Measurements from ENCODE around the gene CLDN25.

The CLDN25 gene

GRCh38 chr11:113752932-113753331 is 26.7 kb upstream of the CLDN25 start:
- no peak for TF ChIP-seq SIN3A (IDR thresholded peaks at IDR 0.05; ENCODE audit: borderline replicate concordance, insufficient read depth, low read length)
- no peak for TF ChIP-seq REST (IDR thresholded peaks at IDR 0.05; ENCODE audit: insufficient read depth in 1 of 2, low read depth in 2 of 2, low read length in 2 of 2)
- no peak for TF ChIP-seq FOXP2 (optimal IDR thresholded peaks at IDR 0.05; ENCODE audit: borderline replicate concordance, extremely low read depth, extremely low read length, insufficient read depth)
- TF ChIP-seq POLR2AphosphoS5 (IDR thresholded peaks at IDR 0.05; ENCODE audit: low read depth, low read length), result no peak
- no peak for TF ChIP-seq TAF1 (IDR thresholded peaks at IDR 0.05; ENCODE audit: borderline replicate concordance, insufficient read depth, low read length)

DNA sequence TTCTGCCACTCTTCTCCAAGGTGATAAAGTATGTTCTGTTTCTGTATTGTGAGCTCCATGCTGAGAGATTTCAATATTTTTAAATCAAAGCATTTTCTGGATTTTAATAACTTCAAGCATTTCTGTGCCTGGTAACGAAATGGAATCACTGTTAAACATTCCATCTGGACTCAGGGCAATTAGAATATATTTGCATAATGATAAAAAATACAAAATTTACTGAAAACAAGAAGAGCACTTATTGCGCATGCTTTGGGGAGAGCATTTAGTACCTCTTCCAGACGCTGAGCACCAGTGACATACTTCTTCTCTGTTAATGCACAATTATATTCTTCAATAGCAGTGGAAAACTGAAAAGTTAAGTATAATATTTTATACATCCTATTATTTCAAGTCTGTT is 19.4 kb upstream of the CLDN25 start:
- TF ChIP-seq FOXP2 (optimal IDR thresholded peaks at IDR 0.05; ENCODE audit: borderline replicate concordance, extremely low read depth, extremely low read length, insufficient read depth), result no peak
- TF ChIP-seq TAF1 (IDR thresholded peaks at IDR 0.05; ENCODE audit: borderline replicate concordance, insufficient read depth, low read length), result no peak
- TF ChIP-seq REST (IDR thresholded peaks at IDR 0.05; ENCODE audit: insufficient read depth in 1 of 2, low read depth in 2 of 2, low read length in 2 of 2), result no peak
- TF ChIP-seq SIN3A (IDR thresholded peaks at IDR 0.05; ENCODE audit: borderline replicate concordance, insufficient read depth, low read length), result no peak
- no peak for TF ChIP-seq POLR2AphosphoS5 (IDR thresholded peaks at IDR 0.05; ENCODE audit: low read depth, low read length)

DNA sequence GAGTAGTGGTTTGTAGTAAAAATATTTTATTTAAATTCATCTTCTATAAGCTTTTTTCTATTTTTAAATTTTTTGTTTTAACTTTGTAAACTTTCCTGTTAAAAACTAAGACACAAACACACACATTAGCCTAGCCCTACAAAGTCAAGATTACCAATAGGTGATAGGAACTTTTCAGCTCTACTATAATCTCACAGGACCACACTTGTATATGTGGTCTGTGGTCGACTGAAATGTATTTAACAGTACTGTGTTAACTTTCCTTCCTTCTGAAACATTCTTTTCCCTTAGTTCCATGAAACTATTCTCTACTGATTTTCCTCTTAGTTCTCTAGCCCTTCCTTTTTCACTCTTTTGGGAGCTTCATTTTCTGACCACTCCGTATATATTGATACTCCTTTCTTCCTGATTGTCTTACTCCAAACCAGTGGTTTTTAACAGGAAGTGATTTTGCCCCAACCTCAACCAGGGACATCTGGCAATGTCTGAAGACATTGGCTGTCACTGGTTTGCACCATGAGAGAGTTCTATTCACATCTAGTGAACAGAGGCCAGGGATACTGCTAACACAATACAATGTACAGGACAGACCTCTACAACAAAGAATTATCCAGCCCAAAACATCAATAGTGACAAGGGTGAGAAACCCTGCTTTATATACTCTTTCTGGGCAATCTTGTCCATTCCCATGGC is 14.9 kb upstream of the CLDN25 start:
- TF ChIP-seq SIN3A (IDR thresholded peaks at IDR 0.05; ENCODE audit: borderline replicate concordance, insufficient read depth, low read length), result no peak

DNA sequence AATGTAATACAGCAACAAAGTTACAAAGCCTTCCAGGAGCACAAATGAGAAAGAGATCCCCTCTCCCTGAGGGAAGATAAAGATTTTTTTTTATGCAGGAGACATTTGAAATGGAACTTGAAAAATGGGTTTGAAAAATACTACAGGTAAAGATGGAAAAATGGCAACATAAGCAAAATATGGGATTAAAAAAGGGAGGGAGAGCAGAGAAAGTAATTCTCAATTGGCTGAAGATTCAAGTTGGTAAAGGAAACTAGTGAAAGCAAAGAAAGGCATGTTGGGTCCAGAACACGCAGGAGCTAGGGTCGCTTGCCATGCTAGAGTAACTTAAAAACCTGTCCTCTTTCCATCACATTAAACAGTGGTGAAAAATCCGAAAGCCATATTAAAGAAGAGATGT is 7.6 kb upstream of the CLDN25 start:
- TF ChIP-seq REST (IDR thresholded peaks at IDR 0.05; ENCODE audit: insufficient read depth in 1 of 2, low read depth in 2 of 2, low read length in 2 of 2), result no peak
- TF ChIP-seq TAF1 (IDR thresholded peaks at IDR 0.05; ENCODE audit: borderline replicate concordance, insufficient read depth, low read length), result no peak
- no peak for TF ChIP-seq FOXP2 (optimal IDR thresholded peaks at IDR 0.05; ENCODE audit: borderline replicate concordance, extremely low read depth, extremely low read length, insufficient read depth)
- TF ChIP-seq SIN3A (IDR thresholded peaks at IDR 0.05; ENCODE audit: borderline replicate concordance, insufficient read depth, low read length), result no peak
- TF ChIP-seq POLR2AphosphoS5 (IDR thresholded peaks at IDR 0.05; ENCODE audit: low read depth, low read length), result no peak

DNA sequence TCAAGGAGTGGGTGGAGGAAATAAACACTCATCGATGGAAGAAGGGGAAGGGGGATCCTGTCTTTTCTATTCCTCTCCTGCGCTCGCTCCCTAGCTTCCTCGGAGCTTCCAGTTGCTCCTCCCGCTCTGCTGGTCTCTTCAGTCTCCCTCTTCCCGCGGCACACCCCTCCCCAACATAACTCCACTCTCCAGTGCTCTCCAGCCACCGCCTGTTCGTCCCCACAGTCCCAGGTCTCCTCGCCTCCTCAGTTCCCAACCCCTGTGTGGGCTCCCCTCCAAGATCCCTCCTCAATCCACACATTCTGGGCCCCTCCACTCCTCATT is 6.5 kb upstream of the CLDN25 start:
- TF ChIP-seq REST (IDR thresholded peaks at IDR 0.05; ENCODE audit: insufficient read depth in 1 of 2, low read depth in 2 of 2, low read length in 2 of 2), result no peak
- TF ChIP-seq FOXP2 (optimal IDR thresholded peaks at IDR 0.05; ENCODE audit: borderline replicate concordance, extremely low read depth, extremely low read length, insufficient read depth), result no peak
- no peak for TF ChIP-seq POLR2AphosphoS5 (IDR thresholded peaks at IDR 0.05; ENCODE audit: low read depth, low read length)
- no peak for TF ChIP-seq TAF1 (IDR thresholded peaks at IDR 0.05; ENCODE audit: borderline replicate concordance, insufficient read depth, low read length)
- no peak for TF ChIP-seq SIN3A (IDR thresholded peaks at IDR 0.05; ENCODE audit: borderline replicate concordance, insufficient read depth, low read length)

All from PFSK-1 (cell line).